Transverse colon (tissue), 4 donors: Measurements from ENCODE around the gene KANK2. TPM values are rescaled to one million over a fixed set of nuclear protein-coding genes. Genes with fewer than 3 reads are reported as not detected.

Experiments
- DNase-seq: peaks from one replicate; pipeline ENCODE4 v3.0.0-alpha.2; 2019
- H3K27ac ChIP-seq, 4 donors: fragments of 200-600 bp; sonication (generic); 2 replicates each; pipeline ENCODE4 v1.5.1; 2016 to 2018; ENCODE audit warnings: inconsistent platforms in 4 of 4
- H3K27me3 ChIP-seq: fragments of 200-600 bp; sonication (generic); 2 replicates; pipeline ENCODE4 v1.5.1; 2017; ENCODE audit warnings: inconsistent platforms
- H3K36me3 ChIP-seq, 4 donors: fragments of 200-600 bp; sonication (generic); 2 replicates each; pipeline ENCODE4 v1.5.1; 2017 to 2019; ENCODE audit warnings: inconsistent platforms in 4 of 4
- H3K4me1 ChIP-seq, 4 donors: fragments of 200-600 bp; sonication (generic); 2 replicates each; pipeline ENCODE4 v1.5.1; 2017 to 2020; ENCODE audit warnings: inconsistent platforms in 4 of 4
- H3K4me3 ChIP-seq, 4 donors: fragments of 200-600 bp; sonication (generic); 1 replicate in 1 of 4; 2 replicates in 3 of 4; pipeline versions ENCODE4 v1.5.1 to v1.6.1; 2017 to 2019; ENCODE audit warnings: inconsistent platforms in 4 of 4
- H3K9me3 ChIP-seq, 2 donors: fragments of 200-600 bp; sonication (generic); 2 replicates each; pipeline ENCODE4 v1.5.1; 2017 to 2019; ENCODE audit warnings: inconsistent platforms in 2 of 2
- EP300 ChIP-seq: sonication (generic); formaldehyde crosslinking; IDR thresholded peaks from one replicate; pipeline ENCODE4 v1.6.1; 2017; ENCODE audit warnings: antibody characterized with exemption, low read depth
- POLR2A ChIP-seq: fragments of 450-650 bp; IDR thresholded peaks from one replicate; pipeline ENCODE4 v1.6.1; 2016; ENCODE audit warnings: antibody characterized with exemption, mild to moderate bottlenecking, moderate library complexity
- POLR2AphosphoS5 ChIP-seq, 3 donors: sonication (generic); formaldehyde crosslinking; IDR thresholded peaks; one replicate each; pipeline ENCODE4 v1.6.1; 2016; ENCODE audit warnings: antibody characterized with exemption in 3 of 3
- WGBS, 2 donors: methylation state at CpG; one replicate each; pipeline ENCODE4 v1.1.5; 2018; ENCODE audit warnings: low coverage in 1 of 2; 5-methylcytosine and 5-hydroxymethylcytosine counted together
- in situ Hi-C, 4 donors: fragments of 200-750 bp; cut with MboI; loops; one replicate each; pipeline versions ENCODE4 v1.15.0 to v1.15.1; 2017; ENCODE audit warnings: low sequenced_read_pairs in 3 of 4, low pct_ligation_motif_present in 1 of 4, low pct_unique_long_range_greater_than_20kb in 1 of 4
- intact Hi-C: fragments of 100-400 bp; cut with DNase I; formaldehyde crosslinking; loops from one replicate; pipeline ENCODE4 v1.15.1; 2023; ENCODE audit warnings: low total_unique reads
- total RNA-seq, 4 donors: library from RNA; depleted of rRNA; stranded (reverse); fragments of >200 nt; gene quantifications; one replicate each; pipeline ENCODE4 v1.1.0, GENCODE V29; 2016
- TF ChIP-seq, protein P1 (sequence below), 5 experiments: fragments of 200-600 bp in 3 of 5; fragments of 450-650 bp in 2 of 5; sonication (generic) in 3 of 5; IDR thresholded peaks; 1 replicate in 2 of 5; 2 replicates in 3 of 5; pipeline ENCODE4 v1.5.1; 2016 to 2017; ENCODE audit warnings: antibody characterized with exemption in 5 of 5, inconsistent platforms in 3 of 5, mild to moderate bottlenecking in 2 of 5, moderate library complexity in 1 of 5

The KANK2 gene
- total RNA-seq, 4 donors from 2014 or later: 145 to 339 (median 243) TPM

DNA sequence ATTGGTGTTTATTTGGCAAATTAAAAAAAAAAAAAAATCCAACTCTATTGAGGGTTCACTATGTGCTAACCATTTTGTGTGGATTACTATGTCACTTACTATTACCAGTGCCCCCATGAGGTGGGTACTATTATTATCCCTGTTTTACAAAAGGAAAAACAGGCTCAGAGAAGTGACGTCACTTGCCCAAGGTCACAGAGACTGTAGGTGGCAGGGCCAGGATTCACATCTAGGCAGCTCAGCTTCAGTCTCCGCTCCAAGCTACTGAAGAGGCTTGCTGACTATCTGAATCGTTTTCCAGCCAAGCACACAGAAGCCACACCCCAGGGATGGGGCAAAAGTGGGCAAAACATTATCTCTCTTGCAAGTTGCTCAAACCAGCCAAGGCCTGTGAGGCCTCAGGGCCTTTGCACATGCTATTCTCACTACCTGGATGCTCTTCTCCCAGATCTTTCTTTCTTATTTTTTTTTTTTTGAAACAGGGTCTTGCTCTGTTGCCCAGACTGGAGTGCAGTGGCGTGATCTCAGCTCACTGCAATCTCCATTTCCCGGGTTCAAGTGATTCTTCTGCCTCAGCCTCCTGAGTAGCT lies 37.2 kb upstream of the KANK2 start:
- intact Hi-C loops: no loop called here
- TF ChIP-seq, protein P1, sequence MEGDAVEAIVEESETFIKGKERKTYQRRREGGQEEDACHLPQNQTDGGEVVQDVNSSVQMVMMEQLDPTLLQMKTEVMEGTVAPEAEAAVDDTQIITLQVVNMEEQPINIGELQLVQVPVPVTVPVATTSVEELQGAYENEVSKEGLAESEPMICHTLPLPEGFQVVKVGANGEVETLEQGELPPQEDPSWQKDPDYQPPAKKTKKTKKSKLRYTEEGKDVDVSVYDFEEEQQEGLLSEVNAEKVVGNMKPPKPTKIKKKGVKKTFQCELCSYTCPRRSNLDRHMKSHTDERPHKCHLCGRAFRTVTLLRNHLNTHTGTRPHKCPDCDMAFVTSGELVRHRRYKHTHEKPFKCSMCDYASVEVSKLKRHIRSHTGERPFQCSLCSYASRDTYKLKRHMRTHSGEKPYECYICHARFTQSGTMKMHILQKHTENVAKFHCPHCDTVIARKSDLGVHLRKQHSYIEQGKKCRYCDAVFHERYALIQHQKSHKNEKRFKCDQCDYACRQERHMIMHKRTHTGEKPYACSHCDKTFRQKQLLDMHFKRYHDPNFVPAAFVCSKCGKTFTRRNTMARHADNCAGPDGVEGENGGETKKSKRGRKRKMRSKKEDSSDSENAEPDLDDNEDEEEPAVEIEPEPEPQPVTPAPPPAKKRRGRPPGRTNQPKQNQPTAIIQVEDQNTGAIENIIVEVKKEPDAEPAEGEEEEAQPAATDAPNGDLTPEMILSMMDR (IDR thresholded peaks at IDR 0.05): no peak
- no peak for TF ChIP-seq POLR2A

DNA sequence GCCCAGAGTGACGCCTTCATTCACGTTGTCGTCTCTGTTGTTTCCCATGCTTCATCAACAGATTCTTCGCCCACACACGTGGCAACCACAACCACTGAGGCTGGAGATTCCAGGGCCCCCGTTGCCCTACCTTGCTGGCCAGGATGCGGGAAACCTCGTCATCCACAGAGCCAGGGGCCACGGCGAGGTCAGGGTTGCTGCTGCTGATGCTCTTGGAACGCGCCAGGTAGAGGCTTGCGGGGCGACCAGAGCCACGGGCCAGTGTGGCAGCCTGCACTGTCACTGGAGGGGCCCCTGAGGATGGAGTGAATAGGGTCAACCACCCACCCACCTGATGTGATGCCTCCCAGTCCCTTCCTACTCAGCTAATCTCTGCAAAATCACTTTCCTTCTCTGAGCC lies 35.7 kb upstream of the KANK2 start:
- intact Hi-C loops: no loop called here
- no peaks in the 10 kb centered on the region for H3K9me3 ChIP-seq
- no peak for DNase-seq
- H3K4me3 ChIP-seq: no peak overlapping the region
- peaks cover 0 to 9% (median 0%) of the 10 kb centered on the region in 4 donors for H3K36me3 ChIP-seq
- TF ChIP-seq POLR2A (no peak), POLR2AphosphoS5 (IDR thresholded peaks at IDR 0.05) (no peak), EP300 (no peak)
- TF ChIP-seq, protein P1 (IDR thresholded peaks at IDR 0.05): no peak
- H3K27me3 ChIP-seq: no peaks in the 10 kb centered on the region
- in situ Hi-C loops: no loop called here
- 77 to 87% methylated on average over 3 to 15 of the region's 15 CpGs for WGBS, 2 donors
- H3K27ac ChIP-seq: no peak overlapping the region
- H3K4me1 ChIP-seq: no peaks in the 10 kb centered on the region

More for the DNA sequence above, 37.2 kb upstream of the KANK2 start:
- H3K4me1 ChIP-seq: no peaks in the 10 kb centered on the region
- H3K27me3 ChIP-seq: no peaks in the 10 kb centered on the region
- no peak overlapping the region for H3K27ac ChIP-seq
- H3K9me3 ChIP-seq: no peaks in the 10 kb centered on the region
- no peak overlapping the region for H3K4me3 ChIP-seq
- in situ Hi-C loops: no loop called here
- 93% methylated on average over 5 of the region's 5 CpGs; no CpG with 5 or more reads in 1 of the 2 donors for WGBS, 2 donors
- DNase-seq: no peak
- peaks cover 0 to 9% (median 0%) of the 10 kb centered on the region in 4 donors for H3K36me3 ChIP-seq

DNA sequence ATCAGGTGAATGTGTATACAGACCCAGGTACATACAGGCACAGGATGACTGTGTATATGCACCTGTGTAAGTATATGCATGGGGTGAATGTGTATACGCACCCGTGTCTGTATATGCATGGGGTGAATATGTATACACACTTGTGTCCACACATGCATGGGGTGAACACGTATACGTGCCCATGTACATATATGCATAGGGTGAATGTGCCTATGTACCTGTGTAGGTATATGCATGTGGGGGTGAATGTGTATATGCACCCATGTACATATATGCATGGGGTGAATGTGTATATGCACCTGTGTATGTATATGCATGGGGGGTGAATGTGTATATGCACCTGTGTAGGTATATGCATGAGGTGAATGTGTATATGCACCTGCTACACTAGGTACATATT lies 35.2 kb upstream of the KANK2 start:
- no peak for DNase-seq
- no peak overlapping the region for H3K4me3 ChIP-seq
- H3K9me3 ChIP-seq: no peaks in the 10 kb centered on the region
- intact Hi-C loops: no loop called here
- H3K27ac ChIP-seq: no peak overlapping the region
- WGBS, 2 donors: 72 to 82% methylated on average over 4 of the region's 4 CpGs
- H3K4me1 ChIP-seq: no peaks in the 10 kb centered on the region
- in situ Hi-C loops: no loop called here
- H3K27me3 ChIP-seq: no peaks in the 10 kb centered on the region
- peaks cover 0 to 9% (median 0%) of the 10 kb centered on the region in 4 donors for H3K36me3 ChIP-seq
- TF ChIP-seq POLR2A: no peak
- TF ChIP-seq, protein P1 (IDR thresholded peaks at IDR 0.05): no peak
- TF ChIP-seq POLR2AphosphoS5 (IDR thresholded peaks at IDR 0.05): no peak
- TF ChIP-seq EP300: no peak

DNA sequence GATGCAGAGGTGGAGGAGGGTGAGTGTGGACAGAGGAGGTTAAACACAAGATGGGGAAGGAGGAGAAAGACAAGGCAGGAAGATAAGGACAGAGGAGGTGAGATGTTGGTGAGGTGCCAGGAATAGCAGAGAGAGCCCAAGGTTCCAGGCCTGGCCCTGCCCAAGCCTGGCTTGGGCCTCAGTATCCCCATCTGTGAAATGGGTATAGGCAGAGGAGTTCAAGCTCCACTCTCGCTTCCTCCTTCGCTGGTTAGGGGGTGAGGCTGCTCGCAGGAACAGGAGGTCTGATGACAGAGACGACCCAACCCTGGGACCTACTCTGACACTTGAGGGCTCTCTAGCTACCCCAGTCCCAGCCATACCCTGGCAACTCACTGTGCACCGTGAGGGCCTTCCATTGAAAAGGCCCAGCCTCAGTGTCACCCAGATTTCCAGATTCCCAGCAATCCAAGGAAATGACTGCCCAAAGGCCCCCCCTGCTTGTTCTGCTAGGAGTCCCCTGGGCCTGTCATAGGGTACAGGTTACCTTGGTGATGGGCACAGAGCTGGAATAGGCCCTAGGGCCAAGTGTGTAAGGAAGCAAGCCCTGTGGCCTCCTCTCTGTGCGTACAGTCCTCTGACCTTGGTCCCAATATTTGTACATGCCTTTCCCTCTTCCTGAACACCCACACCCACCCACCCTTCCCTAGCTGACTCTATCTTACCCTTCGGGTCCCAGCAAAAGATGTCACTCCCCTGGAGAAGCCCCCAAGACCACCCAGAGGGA lies 33.5 kb upstream of the KANK2 start:
- H3K36me3 ChIP-seq: peaks cover 0 to 6% (median 0%) of the 10 kb centered on the region in 4 donors
- H3K27me3 ChIP-seq: no peaks in the 10 kb centered on the region
- whole genome bisulfite sequencing, 2 donors: 80 to 86% methylated on average over 1 to 7 of the region's 7 CpGs
- H3K4me1 ChIP-seq: no peaks in the 10 kb centered on the region
- TF ChIP-seq POLR2A (no peak), POLR2AphosphoS5 (IDR thresholded peaks at IDR 0.05) (no peak), EP300 (no peak)
- TF ChIP-seq, protein P1 (IDR thresholded peaks at IDR 0.05): no peak
- no peak overlapping the region for H3K27ac ChIP-seq
- no peak overlapping the region for H3K4me3 ChIP-seq
- no peaks in the 10 kb centered on the region for H3K9me3 ChIP-seq
- intact Hi-C loops: no loop called here
- in situ Hi-C loops: no loop called here
- no peak for DNase-seq
